ENCODE results near the gene DYNC1I2. TPM values are rescaled to one million over a fixed set of nuclear protein-coding genes. Genes with fewer than 3 reads are reported as not detected.
"Not testable (repeated sequence)": the region's sequence is repeated elsewhere in the genome, so short reads cannot be mapped to it uniquely, and the experiment has no call there.

DYNC1I2 gene
- total RNA-seq, 2 donors from 2014 or later = 23.2 to 27.3 TPM

DNA sequence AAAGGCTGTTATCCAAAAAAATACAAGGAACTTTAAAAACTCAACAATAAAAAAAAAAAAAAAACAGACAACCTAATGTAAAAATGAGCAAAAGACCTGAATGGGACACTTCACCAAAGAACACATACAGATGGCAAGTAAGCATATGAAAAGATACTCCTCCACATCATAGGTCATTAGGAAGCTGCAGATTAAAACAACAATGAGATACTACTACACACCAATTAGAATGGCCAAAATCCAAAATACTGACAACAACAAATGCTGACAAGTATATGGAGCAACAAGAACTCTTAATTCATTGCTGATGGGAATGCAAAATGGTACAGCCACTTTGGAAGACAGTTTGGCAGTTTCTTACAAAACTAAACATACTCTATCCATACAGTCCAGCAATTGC, 84.2 kb downstream of the DYNC1I2 start:
- H3K4me3 Mint-ChIP-seq = no peak overlapping the region
- H3K27me3 Mint-ChIP-seq = no peaks in the 10 kb centered on the region
- DNase-seq (no peak), ATAC-seq (no peak)
- no peaks in the 10 kb centered on the region for H3K4me1 Mint-ChIP-seq
- H3K36me3 Mint-ChIP-seq (ENCODE audit: low read depth) = peaks cover 7% of the 10 kb centered on the region
- H3K9me3 ChIP-seq (ENCODE audit: control insufficient read depth, low read length, poor library complexity, severe bottlenecking) = no peaks in the 10 kb centered on the region
- no peak overlapping the region for H3K27ac Mint-ChIP-seq

GRCh38 chr2:171772373-171772772, 85.1 kb downstream of the DYNC1I2 start:
- ATAC-seq (no peak), DNase-seq (no peak)
- H3K27me3 Mint-ChIP-seq = no peaks in the 10 kb centered on the region
- H3K36me3 Mint-ChIP-seq (ENCODE audit: low read depth) = peaks cover 3% of the 10 kb centered on the region
- H3K4me1 Mint-ChIP-seq = no peaks in the 10 kb centered on the region
- no peak overlapping the region for H3K4me3 Mint-ChIP-seq
- H3K27ac Mint-ChIP-seq = no peak overlapping the region
- H3K9me3 ChIP-seq (ENCODE audit: control insufficient read depth, low read length, poor library complexity, severe bottlenecking) = no peaks in the 10 kb centered on the region

DNA sequence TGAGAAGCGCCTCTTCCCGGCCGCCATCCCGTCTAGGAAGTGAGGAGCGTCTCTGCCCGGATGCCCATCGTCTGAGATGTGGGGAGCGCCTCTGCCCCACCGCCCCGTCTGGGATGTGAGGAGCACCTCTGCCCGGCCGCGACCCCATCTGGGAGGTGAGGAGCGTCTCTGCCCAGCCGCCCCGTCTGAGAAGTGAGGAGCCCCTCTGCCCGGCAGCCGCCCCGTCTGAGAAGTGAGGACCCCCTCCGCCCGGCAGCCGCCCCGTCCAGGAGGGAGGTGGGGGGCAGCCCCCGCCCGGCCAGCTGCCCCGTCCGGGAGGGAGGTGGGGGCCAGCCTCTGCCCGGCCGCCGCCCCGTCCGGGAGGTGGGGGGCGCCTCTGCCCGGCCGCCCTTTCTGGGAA, 87.3 kb downstream of the DYNC1I2 start:
- not testable (repeated sequence) for ATAC-seq

DNA sequence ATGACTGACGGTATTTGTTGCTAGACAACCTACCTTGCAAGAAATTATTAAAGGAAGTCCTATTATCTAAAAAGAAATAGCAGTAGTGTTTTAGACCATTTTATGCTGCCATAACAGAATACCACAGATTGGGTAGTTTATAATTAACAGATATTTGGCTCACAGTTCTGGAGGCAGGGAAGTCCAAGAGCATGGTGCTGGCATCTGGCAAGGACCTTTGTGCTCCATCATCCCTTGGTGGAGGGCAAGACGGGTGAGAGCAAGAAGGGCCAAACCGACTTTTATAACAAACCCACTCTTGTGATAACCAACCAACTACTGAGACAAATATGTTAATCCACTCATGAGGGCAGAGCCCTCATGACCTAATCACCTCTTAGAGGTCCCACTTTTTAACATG, 91.2 kb downstream of the DYNC1I2 start:
- Mint-ChIP-seq H3K4me3 (no peak overlapping the region), H3K4me1 (no peaks in the 10 kb centered on the region), H3K36me3 (ENCODE audit: low read depth) (peaks cover 3% of the 10 kb centered on the region), H3K27me3 (no peaks in the 10 kb centered on the region), H3K27ac (no peak overlapping the region)
- no peaks in the 10 kb centered on the region for H3K9me3 ChIP-seq (ENCODE audit: control insufficient read depth, low read length, poor library complexity, severe bottlenecking)
- ATAC-seq (no peak), DNase-seq (no peak)

More for the DNA sequence above, 87.3 kb downstream of the DYNC1I2 start:
- H3K27ac Mint-ChIP-seq; H3K4me1 Mint-ChIP-seq; H3K4me3 Mint-ChIP-seq; H3K36me3 Mint-ChIP-seq (ENCODE audit: low read depth); H3K27me3 Mint-ChIP-seq; DNase-seq; H3K9me3 ChIP-seq (ENCODE audit: control insufficient read depth, low read length, poor library complexity, severe bottlenecking): not testable (repeated sequence)

DNA sequence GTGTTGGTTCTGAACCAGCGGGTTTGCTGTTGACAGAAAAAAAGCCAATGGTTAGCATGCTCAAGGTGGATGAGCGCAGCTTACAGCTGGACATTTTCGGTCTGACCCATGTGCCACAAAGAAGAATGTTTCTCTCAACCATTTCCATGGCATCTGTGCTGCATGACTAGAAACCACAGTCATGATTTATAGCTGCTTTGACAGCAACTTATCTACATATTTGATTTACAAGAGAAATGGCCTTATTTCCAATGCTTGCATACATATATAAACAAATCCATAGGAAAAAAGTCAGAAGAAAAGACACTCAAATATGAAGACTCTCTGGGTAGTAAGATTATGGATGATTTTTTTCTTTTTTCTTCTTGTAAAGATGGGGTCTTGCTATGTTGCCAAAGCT, 98.2 kb downstream of the DYNC1I2 start:
- Mint-ChIP-seq H3K27me3 (no peaks in the 10 kb centered on the region), H3K36me3 (ENCODE audit: low read depth) (peaks cover 3% of the 10 kb centered on the region), H3K4me1 (no peaks in the 10 kb centered on the region), H3K27ac (no peak overlapping the region), H3K4me3 (no peak overlapping the region)
- ATAC-seq = no peak
- H3K9me3 ChIP-seq (ENCODE audit: control insufficient read depth, low read length, poor library complexity, severe bottlenecking) = no peaks in the 10 kb centered on the region
- DNase-seq = no peak

GRCh38 chr2:171787333-171788072, 100.2 kb downstream of the DYNC1I2 start:
- H3K4me3 Mint-ChIP-seq = no peak overlapping the region
- no peaks in the 10 kb centered on the region for H3K9me3 ChIP-seq (ENCODE audit: control insufficient read depth, low read length, poor library complexity, severe bottlenecking)
- no peak for ATAC-seq
- H3K4me1 Mint-ChIP-seq = no peaks in the 10 kb centered on the region
- H3K27ac Mint-ChIP-seq = peak overlapping the region; percentile 4
- no peak for DNase-seq
- peaks cover 3% of the 10 kb centered on the region for H3K36me3 Mint-ChIP-seq (ENCODE audit: low read depth)
- no peaks in the 10 kb centered on the region for H3K27me3 Mint-ChIP-seq

GRCh38 chr2:171788316-171788993, 101.2 kb downstream of the DYNC1I2 start:
- no peaks in the 10 kb centered on the region for H3K9me3 ChIP-seq (ENCODE audit: control insufficient read depth, low read length, poor library complexity, severe bottlenecking)
- ATAC-seq = no peak
- Mint-ChIP-seq H3K4me1 (no peaks in the 10 kb centered on the region), H3K27me3 (no peaks in the 10 kb centered on the region), H3K27ac (no peak overlapping the region), H3K36me3 (ENCODE audit: low read depth) (peaks cover 5% of the 10 kb centered on the region), H3K4me3 (no peak overlapping the region)
- no peak for DNase-seq

DNA sequence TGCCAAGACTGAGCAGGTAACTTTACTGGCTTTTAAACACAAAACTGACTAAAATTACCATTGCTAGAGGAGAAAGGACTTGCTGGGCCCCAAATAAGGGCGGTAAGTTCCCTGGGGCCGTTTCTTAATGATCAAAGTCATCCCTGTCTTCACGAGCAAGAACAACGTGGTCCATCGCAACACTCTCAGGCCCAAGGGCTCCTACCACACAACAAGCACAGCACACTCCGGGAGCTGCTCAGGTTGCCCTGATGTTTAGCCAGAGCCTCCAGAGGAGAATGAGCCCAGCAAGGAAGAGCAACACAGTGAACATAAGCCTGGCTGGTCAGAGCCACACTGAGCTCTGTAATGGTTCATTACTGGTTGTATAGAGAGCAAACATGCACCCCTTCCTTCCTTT, 102.7 kb downstream of the DYNC1I2 start:
- ATAC-seq = no peak
- Mint-ChIP-seq H3K27me3 (no peaks in the 10 kb centered on the region), H3K4me3 (no peak overlapping the region), H3K36me3 (ENCODE audit: low read depth) (peaks cover 9% of the 10 kb centered on the region), H3K27ac (no peak overlapping the region), H3K4me1 (peaks cover 3% of the 10 kb centered on the region)
- no peaks in the 10 kb centered on the region for H3K9me3 ChIP-seq (ENCODE audit: control insufficient read depth, low read length, poor library complexity, severe bottlenecking)
- DNase-seq = no peak

DNA sequence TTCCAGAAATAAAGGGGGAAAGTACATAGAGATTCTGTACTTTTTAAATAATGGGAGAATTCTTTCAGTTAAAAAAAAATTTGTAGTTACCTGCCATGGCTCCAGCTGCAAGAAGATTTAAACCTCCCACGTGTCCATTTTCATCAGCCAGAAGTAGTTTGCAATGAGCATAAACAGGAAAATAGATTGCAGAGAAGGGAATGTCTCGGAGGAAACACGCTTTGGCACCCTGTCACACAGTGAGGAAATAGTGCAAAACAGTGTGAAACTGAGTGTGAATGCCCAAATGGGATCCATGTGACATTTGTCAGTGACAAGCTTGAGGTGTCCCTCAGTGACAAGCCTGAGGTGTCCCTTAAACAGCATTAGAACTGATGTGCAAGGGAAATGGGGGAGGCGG, 104.1 kb downstream of the DYNC1I2 start:
- Mint-ChIP-seq H3K4me1 (peaks cover 7% of the 10 kb centered on the region), H3K36me3 (ENCODE audit: low read depth) (peaks cover 9% of the 10 kb centered on the region), H3K27ac (no peak overlapping the region), H3K4me3 (no peak overlapping the region), H3K27me3 (no peaks in the 10 kb centered on the region)
- no peak for ATAC-seq
- no peaks in the 10 kb centered on the region for H3K9me3 ChIP-seq (ENCODE audit: control insufficient read depth, low read length, poor library complexity, severe bottlenecking)
- DNase-seq = no peak

DNA sequence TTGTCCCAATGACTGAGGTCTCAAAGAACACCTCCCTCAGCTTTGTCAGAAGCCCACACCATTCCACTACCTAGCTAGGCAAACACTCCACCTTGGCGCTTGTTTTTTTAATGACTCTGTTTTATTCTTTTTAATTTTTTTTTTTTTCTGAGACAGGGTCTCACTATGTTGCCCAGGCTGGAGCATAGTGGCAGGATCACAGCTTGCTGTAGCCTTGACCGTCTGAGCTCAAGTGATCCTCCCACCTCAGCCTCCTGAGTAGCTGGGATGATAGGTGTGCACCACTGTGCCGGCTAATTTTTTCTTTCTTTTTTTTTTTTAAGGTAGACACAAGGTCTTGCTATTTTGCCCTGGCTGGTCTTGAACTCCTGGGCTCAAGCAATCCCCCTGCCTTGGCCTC, 104.9 kb downstream of the DYNC1I2 start:
- no peak for ATAC-seq
- Mint-ChIP-seq H3K36me3 (ENCODE audit: low read depth) (peaks cover 9% of the 10 kb centered on the region), H3K27me3 (no peaks in the 10 kb centered on the region), H3K27ac (peak overlapping the region; percentile 39), H3K4me3 (no peak overlapping the region), H3K4me1 (peaks cover 7% of the 10 kb centered on the region)
- no peak for DNase-seq
- no peaks in the 10 kb centered on the region for H3K9me3 ChIP-seq (ENCODE audit: control insufficient read depth, low read length, poor library complexity, severe bottlenecking)

- peaks cover 6% of the 10 kb centered on the region for H3K36me3 Mint-ChIP-seq (ENCODE audit: low read depth)
- H3K4me3 Mint-ChIP-seq = no peak overlapping the region
- DNase-seq (no peak), ATAC-seq (no peak)
- no peaks in the 10 kb centered on the region for H3K9me3 ChIP-seq (ENCODE audit: control insufficient read depth, low read length, poor library complexity, severe bottlenecking)
- H3K27me3 Mint-ChIP-seq = no peaks in the 10 kb centered on the region
- H3K4me1 Mint-ChIP-seq = peaks cover 7% of the 10 kb centered on the region
- H3K27ac Mint-ChIP-seq = no peak overlapping the region
Observed at GRCh38 chr2:171792886-171793580, 105.8 kb downstream of the DYNC1I2 start.

DNA sequence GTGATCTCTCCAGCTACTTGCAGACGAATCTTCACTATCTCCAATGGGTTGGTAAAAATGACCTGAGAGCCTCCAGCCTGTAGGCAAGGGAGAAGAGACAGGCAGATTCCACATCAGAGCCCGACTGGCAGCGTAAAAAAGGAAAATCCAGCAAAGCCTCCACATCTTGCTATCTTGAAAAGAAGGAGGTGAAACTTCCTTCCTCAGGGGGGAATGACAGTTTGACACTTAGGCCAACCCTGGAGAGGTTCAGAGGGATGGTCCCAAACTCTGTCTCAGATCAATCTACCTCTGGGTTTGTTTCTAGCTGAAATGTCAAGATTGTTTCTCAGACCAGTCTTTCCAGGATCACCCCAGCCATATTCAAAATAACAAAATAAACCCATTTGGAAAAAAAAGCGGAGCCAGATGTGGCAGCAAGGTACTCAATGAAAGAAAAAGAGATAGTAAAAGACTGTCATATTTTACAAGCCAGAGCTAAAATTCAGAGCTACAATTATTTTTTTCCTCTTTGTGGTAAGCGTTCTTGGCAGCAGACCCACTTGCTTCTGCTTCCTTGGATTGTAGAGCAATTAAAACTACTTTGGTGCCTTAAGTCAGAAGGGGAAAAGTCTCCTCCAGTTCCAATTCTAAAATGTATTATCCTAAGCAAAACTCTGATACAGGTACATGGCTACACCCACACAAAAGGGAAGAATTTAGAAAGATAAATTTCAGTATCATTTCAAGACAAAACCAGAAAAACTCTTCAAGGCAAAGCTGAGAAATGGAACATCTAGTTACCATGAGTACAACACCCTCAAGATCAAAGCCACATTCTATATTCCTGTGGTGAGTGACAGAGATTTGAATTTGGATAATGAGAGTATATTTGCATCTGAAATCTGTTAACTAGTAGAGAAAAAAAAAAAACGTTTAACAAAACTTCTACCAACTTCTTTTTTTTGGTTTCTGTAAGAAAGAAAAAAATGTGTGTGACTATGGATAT, 106.7 kb downstream of the DYNC1I2 start:
- Mint-ChIP-seq H3K36me3 (ENCODE audit: low read depth) (peaks cover 6% of the 10 kb centered on the region), H3K4me1 (peaks cover 9% of the 10 kb centered on the region), H3K27me3 (no peaks in the 10 kb centered on the region), H3K4me3 (no peak overlapping the region), H3K27ac (peak overlapping the region; percentile 72)
- DNase-seq = no peak
- no peaks in the 10 kb centered on the region for H3K9me3 ChIP-seq (ENCODE audit: control insufficient read depth, low read length, poor library complexity, severe bottlenecking)
- ATAC-seq = no peak

- Mint-ChIP-seq H3K4me3 (peak overlapping the region; percentile 62), H3K36me3 (ENCODE audit: low read depth) (peaks cover 9% of the 10 kb centered on the region), H3K4me1 (peaks cover 9% of the 10 kb centered on the region), H3K27ac (peak overlapping the region; percentile 49), H3K27me3 (no peaks in the 10 kb centered on the region)
- no peak for ATAC-seq
- DNase-seq = no peak
- no peaks in the 10 kb centered on the region for H3K9me3 ChIP-seq (ENCODE audit: control insufficient read depth, low read length, poor library complexity, severe bottlenecking)
Observed at GRCh38 chr2:171794918-171795317, 107.6 kb downstream of the DYNC1I2 start.
